ENCODE measurements around the gene TMEM131L. TPM values are rescaled to one million over a fixed set of nuclear protein-coding genes. Genes with fewer than 3 reads are reported as not detected.

TMEM131L gene
- total RNA-seq, 1 experiment from 2014 or later: 19.7 TPM

DNA sequence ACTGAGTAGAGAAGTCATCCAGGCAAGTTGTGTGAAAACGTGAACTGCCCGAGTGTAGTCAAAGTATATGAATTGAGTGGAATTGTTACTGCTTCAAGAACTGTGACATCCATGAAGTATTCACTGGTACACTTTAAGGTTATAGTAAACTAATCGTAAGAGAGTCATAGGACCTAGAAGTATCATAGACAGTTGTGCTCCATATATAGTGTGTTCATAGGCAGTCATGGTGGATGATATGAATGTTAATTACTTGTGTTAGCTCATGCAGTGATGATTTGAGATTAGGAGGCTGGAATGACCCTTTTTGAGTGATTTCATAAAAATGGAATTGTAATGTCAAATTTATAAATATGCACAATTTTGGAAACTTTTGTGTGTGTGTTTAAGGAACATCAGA is 136.6 kb downstream of the TMEM131L start:
- no peak for TF ChIP-seq ELF1 (IDR thresholded peaks at IDR 0.05; ENCODE audit: borderline replicate concordance, low read depth)
- TF ChIP-seq SRF (IDR thresholded peaks at IDR 0.05; ENCODE audit: low read depth): no peak
- no peak for TF ChIP-seq EGR1 (IDR thresholded peaks at IDR 0.05; ENCODE audit: low read depth)
- no peak for TF ChIP-seq SP1 (IDR thresholded peaks at IDR 0.05; ENCODE audit: low read depth)
- POLR2A ChIA-PET: no interaction called here
- no peak for ATAC-seq

DNA sequence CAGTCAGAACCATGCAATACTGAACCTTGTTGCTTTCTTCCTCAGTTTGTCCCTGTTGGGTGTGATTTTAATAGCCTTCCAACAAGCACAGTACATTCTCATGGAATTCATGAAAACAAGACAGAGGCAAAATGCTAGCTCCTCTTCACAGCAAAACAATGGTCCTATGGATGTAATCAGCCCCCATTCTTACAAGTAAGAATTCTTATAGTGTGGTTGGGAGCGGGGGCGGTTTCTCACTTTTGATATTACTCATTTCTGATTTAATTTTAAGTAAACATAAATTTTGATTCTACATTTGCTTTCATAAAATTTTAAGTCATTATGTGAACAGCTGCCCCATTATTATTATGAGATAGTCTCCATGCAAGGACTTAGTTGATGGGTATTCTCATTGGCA is 137.1 kb downstream of the TMEM131L start:
- H3K36me3 ChIP-seq (ENCODE audit: control insufficient read depth in 1 of 2, insufficient read depth in 2 of 2, low read length in 2 of 2): peaks cover 14 to 17% of the 10 kb centered on the region in 2 experiments; a peak in 3 of 4 replicates
- H3K9ac ChIP-seq (ENCODE audit: low read length): no peak overlapping the region
- no peaks in the 10 kb centered on the region for H4K20me1 ChIP-seq (ENCODE audit: insufficient read depth)
- ChIA-PET POLR2A (interaction anchor here (0.6 kb wide), 1 partner anchor 96 kb away, joined by 3 read pairs; no protein-coding TSS in a partner anchor), RAD21 (ENCODE audit: low non-redundant PET in 1 of 2, low total read pairs in 2 of 2, uncharacterized antibody in 2 of 2, unreplicated experiment in 2 of 2) (no interaction called here), CTCF (no interaction called here)
- no peak overlapping the region for H3K27ac ChIP-seq (ENCODE audit: low read depth, low read length)
- intact Hi-C loops (cut with micrococcal nuclease): no loop called here
- TF ChIP-seq JUND (IDR thresholded peaks at IDR 0.05): no peak
- TF ChIP-seq ELF1 (IDR thresholded peaks at IDR 0.05; ENCODE audit: borderline replicate concordance, low read depth): no peak
- TF ChIP-seq, protein P1, sequence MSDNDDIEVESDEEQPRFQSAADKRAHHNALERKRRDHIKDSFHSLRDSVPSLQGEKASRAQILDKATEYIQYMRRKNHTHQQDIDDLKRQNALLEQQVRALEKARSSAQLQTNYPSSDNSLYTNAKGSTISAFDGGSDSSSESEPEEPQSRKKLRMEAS (IDR thresholded peaks at IDR 0.05): no peak
- TF ChIP-seq FOSL1 (IDR thresholded peaks at IDR 0.05; ENCODE audit: low read depth): no peak
- TF ChIP-seq YY1 (IDR thresholded peaks at IDR 0.05; ENCODE audit: extremely low read depth, insufficient replicate concordance, low read depth, low read length): no peak
- TF ChIP-seq SIN3A (IDR thresholded peaks at IDR 0.05; ENCODE audit: low read depth): no peak
- TF ChIP-seq, protein P2, sequence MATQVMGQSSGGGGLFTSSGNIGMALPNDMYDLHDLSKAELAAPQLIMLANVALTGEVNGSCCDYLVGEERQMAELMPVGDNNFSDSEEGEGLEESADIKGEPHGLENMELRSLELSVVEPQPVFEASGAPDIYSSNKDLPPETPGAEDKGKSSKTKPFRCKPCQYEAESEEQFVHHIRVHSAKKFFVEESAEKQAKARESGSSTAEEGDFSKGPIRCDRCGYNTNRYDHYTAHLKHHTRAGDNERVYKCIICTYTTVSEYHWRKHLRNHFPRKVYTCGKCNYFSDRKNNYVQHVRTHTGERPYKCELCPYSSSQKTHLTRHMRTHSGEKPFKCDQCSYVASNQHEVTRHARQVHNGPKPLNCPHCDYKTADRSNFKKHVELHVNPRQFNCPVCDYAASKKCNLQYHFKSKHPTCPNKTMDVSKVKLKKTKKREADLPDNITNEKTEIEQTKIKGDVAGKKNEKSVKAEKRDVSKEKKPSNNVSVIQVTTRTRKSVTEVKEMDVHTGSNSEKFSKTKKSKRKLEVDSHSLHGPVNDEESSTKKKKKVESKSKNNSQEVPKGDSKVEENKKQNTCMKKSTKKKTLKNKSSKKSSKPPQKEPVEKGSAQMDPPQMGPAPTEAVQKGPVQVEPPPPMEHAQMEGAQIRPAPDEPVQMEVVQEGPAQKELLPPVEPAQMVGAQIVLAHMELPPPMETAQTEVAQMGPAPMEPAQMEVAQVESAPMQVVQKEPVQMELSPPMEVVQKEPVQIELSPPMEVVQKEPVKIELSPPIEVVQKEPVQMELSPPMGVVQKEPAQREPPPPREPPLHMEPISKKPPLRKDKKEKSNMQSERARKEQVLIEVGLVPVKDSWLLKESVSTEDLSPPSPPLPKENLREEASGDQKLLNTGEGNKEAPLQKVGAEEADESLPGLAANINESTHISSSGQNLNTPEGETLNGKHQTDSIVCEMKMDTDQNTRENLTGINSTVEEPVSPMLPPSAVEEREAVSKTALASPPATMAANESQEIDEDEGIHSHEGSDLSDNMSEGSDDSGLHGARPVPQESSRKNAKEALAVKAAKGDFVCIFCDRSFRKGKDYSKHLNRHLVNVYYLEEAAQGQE (IDR thresholded peaks at IDR 0.05; ENCODE audit: low read depth): no peak
- TF ChIP-seq ZNF274 (IDR thresholded peaks at IDR 0.05; ENCODE audit: low read depth, low read length): no peak
- TF ChIP-seq EGR1 (IDR thresholded peaks at IDR 0.05; ENCODE audit: low read depth): no peak
- TF ChIP-seq, protein P3, sequence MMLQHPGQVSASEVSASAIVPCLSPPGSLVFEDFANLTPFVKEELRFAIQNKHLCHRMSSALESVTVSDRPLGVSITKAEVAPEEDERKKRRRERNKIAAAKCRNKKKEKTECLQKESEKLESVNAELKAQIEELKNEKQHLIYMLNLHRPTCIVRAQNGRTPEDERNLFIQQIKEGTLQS (IDR thresholded peaks at IDR 0.05): no peak
- no peaks in the 10 kb centered on the region for H3K9me2 ChIP-seq (ENCODE audit: insufficient read depth)
- no peaks in the 10 kb centered on the region for H3K9me3 ChIP-seq (ENCODE audit: control insufficient read depth in 1 of 2, insufficient read depth in 1 of 2, low read depth in 1 of 2, low read length in 2 of 2)
- ATAC-seq (no peak), DNase-seq (ENCODE audit: low read depth, low spot score) (no peak)
- H3K4me2 ChIP-seq (ENCODE audit: low read length): no peak overlapping the region
- no peaks in the 10 kb centered on the region for H3K27me3 ChIP-seq (ENCODE audit: insufficient read depth, low read length)
- H2AFZ ChIP-seq (ENCODE audit: low read depth, low read length, poor library complexity, severe bottlenecking): no peak overlapping the region
- H3K4me1 ChIP-seq (ENCODE audit: control insufficient read depth in 1 of 2, insufficient read depth in 2 of 2, low read length in 2 of 2): no peaks in the 10 kb centered on the region
- BruUV-seq (replicated peaks): no TSS peak
- no peak overlapping the region for H3K4me3 ChIP-seq (replicated peaks in 1 of 2; ENCODE audit: low read depth in 1 of 2, low read length in 2 of 2)
- H3K79me2 ChIP-seq (ENCODE audit: insufficient read depth, low read length): no peaks in the 10 kb centered on the region

More for the DNA sequence above, 136.6 kb downstream of the TMEM131L start:
- no TSS peak for BruUV-seq (replicated peaks)
- ChIA-PET CTCF (no interaction called here), RAD21 (ENCODE audit: low non-redundant PET in 1 of 2, low total read pairs in 2 of 2, uncharacterized antibody in 2 of 2, unreplicated experiment in 2 of 2) (no interaction called here)
- H3K9me3 ChIP-seq (ENCODE audit: control insufficient read depth in 1 of 2, insufficient read depth in 1 of 2, low read depth in 1 of 2, low read length in 2 of 2): no peaks in the 10 kb centered on the region
- intact Hi-C loops (cut with micrococcal nuclease): no loop called here
- no peak overlapping the region for H3K9ac ChIP-seq (ENCODE audit: low read length)
- no peak overlapping the region for H2AFZ ChIP-seq (ENCODE audit: low read depth, low read length, poor library complexity, severe bottlenecking)
- H3K27me3 ChIP-seq (ENCODE audit: insufficient read depth, low read length): no peaks in the 10 kb centered on the region
- no peaks in the 10 kb centered on the region for H3K9me2 ChIP-seq (ENCODE audit: insufficient read depth)
- no peaks in the 10 kb centered on the region for H3K79me2 ChIP-seq (ENCODE audit: insufficient read depth, low read length)
- H3K4me3 ChIP-seq (replicated peaks in 1 of 2; ENCODE audit: low read depth in 1 of 2, low read length in 2 of 2): no peak overlapping the region
- no peaks in the 10 kb centered on the region for H3K4me1 ChIP-seq (ENCODE audit: control insufficient read depth in 1 of 2, insufficient read depth in 2 of 2, low read length in 2 of 2)
- H3K4me2 ChIP-seq (ENCODE audit: low read length): no peak overlapping the region
- no peak overlapping the region for H3K27ac ChIP-seq (ENCODE audit: low read depth, low read length)
- peaks cover 14 to 17% of the 10 kb centered on the region in 2 experiments; a peak in 3 of 4 replicates for H3K36me3 ChIP-seq (ENCODE audit: control insufficient read depth in 1 of 2, insufficient read depth in 2 of 2, low read length in 2 of 2)
- no peaks in the 10 kb centered on the region for H4K20me1 ChIP-seq (ENCODE audit: insufficient read depth)
- DNase-seq (ENCODE audit: low read depth, low spot score): no peak
